GM19324 (cell line): ENCODE results near the gene SIDT2.
A peak's percentile ranks its signal among the peaks of the same experiment; 100 is the strongest.
"Not testable (repeated sequence)": the region's sequence is repeated elsewhere in the genome, so short reads cannot be mapped to it uniquely, and the experiment has no call there.

Experiments used
- ATAC-seq: cut with Tn5 transposase; IDR thresholded peaks from one replicate; pipeline ENCODE4 v1.9.1; 2021; ENCODE audit warnings: mild to moderate bottlenecking, moderate library complexity; ENCODE audit not compliant: unreplicated experiment, low FRiP score

Gene SIDT2

DNA sequence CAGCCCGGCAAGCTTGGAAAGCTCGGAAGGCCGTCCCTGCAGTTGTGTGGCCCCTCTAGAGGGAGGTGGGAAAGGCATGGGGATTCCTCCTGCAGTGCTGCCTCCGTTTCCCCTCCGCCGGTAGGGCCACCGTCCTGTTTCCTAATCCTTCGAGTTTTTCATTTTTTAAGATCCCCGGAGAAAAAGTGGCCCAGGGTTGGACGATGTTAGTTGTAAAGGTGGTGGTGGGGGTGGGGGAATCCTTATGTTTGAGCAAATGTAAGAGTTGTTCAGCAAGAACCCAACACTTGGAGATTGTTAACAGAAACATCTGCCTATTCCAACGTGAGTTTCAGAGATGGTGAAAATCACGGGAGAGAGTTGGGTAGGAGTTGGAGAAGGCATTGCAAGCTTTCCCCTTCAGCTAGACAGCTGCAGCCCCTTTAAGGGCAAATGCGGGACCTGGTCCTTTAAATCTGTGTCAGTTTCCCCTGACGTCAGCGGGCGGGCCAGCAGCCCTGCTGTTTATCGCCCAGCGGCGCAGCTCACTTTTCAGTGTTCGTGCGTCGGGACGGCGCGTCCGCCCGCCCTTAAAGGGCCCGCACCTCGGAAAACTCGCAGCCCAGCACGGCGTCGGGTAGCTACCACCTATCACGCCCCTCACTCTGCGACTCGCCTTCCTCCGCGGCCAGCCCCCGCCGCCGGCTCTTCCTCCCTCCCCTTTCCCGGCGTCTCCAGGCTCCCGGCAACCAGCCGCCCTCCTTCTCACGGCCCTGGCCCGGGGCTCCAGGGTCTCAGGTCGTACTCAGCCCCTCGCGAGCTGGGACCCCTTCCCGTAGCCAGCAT, at the start of gene SIDT2:
Gene SIDT2, plus strand, starts transcription at position 534 of the 825 bp plus-strand sequence. CDS start 521 bp downstream, outside the sequence.
- peak; percentile 90 for ATAC-seq

DNA sequence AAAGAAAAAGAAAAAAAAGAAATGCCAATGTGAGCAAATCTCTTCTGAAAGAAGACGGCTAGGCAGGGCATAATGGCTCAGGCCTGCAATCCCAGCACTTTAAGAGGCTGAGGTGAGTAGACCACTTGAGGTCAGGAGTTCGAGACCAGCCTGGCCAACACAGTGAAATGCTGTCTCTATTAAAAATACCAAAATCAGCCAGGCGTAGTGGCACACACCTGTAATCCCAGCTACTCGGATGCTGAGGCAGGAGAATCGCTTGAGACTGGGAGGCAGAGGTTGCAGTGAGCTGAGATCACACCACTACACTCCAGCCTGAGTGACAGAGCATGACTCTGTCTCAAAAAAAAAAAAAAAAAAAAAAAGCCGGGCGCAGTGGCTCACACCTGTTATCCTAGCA, 48.1 kb upstream of the SIDT2 start:
- ATAC-seq = not testable (repeated sequence)

DNA sequence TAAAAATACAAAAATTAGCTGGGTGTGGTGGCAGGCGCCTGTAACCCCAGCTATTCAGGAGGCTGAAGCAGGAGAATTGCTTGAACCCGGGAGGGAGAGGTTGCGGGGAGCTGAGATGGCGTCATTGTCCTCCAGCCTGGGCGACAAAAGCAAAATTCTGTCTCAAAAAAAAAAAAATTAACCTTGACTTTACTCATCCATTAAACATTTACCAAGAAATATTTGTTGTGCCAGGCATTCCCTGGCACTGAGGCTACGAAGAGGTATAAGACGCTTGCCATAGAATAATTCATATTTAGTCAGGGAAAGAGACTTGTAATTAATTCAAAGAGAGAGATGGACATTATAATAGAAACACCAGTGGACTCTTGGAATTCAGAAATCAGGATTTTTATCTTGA, 47.7 kb upstream of the SIDT2 start:
- no peak for ATAC-seq

DNA sequence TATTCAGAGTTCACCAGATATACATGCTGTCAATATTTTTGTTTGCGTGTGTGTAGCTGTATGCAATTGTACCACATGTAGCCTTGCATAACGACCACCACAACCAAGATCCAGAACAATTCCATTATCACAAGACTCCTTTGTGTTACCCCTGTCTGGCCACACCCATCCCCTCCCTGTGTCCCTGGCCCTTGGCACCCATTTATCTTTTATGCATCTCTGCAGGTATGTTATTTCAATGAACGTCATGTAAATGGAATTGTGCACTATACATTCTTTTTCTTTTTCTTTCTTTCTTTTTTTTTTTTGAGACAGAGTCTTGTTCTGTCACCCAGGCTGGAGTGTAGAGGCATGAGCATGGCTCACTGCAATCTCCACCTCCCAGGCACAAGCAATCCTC, 44.1 kb upstream of the SIDT2 start:
- ATAC-seq = no peak

DNA sequence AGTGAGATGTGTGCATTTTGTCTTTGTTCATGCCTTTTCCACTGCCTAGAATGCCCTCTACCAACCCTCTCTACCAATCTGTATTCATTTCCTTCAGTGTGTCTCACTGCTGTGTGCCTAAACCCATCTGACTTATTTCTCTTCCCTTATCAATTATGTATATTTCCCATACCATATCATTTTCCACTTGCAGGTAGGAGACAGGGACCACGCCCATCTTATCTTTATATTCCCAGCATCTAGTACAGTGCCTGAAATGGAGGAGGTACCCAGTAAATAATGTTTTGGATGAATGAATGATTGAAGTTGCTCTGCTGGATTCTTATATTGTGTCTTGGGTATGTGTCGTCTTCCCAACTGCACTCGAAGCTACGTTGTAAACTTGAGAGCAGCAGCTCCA, 43.6 kb upstream of the SIDT2 start:
- ATAC-seq = not testable (repeated sequence)

DNA sequence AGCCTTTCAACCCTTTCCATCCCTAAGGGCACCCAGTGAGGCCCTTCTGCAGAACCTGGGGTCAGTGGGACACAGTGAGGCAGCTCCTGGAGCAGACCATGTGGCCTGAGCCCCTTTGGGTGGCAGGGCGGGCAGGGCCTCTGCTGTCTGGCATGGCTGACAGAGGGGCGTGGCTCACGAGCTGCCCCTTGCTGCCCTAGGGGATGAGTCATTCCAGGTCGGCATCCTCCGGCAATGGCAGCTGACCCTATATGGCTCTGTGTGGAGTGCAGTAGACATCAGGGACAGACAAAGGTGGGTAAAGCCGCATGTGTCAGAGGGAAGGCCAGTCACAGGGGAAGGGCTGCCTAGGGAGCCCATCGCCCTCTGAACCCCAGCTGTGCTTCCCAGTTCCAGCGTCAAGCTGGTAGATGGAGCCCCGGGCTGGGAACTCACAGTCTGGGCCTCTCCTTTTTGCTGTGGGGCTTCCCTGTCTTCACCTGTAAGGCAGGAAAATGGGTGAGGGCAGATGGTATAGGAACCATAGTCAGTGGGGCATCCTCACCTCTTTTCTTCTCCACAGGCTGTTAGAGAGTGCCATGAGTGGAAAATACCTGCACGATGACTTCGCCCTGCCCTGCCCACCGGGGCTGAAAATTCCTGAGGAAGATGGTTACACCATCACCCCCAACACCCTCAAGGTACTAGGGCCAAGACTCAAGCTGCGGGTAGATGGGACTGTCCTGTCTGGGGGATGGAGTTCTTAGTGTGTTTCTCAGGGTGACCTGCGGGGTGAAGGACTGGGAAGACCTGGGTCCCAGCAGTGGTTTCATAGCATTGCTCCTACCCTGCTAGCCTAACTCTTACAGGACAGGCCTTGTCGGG, 41.1 kb upstream of the SIDT2 start:
- not testable (repeated sequence) for ATAC-seq

DNA sequence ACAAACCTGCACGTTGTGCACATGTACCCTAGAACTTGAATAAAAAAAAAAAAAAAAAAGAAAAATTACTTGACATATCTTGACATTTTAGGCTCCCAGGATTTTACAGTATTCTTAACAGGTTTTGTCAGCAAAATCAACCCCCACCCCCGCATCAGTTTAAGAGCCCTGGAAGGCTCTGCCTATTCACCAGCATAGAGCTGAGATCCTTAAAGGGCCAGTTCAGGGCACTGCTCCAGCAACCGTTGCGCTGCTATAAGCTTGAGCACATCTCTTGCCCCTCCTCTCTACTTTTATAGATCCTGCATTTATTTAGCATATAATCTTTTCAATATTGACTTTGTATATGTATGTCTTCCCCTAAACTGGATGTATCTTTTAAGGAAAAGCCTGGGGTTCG, 35.2 kb upstream of the SIDT2 start:
- ATAC-seq = no peak

DNA sequence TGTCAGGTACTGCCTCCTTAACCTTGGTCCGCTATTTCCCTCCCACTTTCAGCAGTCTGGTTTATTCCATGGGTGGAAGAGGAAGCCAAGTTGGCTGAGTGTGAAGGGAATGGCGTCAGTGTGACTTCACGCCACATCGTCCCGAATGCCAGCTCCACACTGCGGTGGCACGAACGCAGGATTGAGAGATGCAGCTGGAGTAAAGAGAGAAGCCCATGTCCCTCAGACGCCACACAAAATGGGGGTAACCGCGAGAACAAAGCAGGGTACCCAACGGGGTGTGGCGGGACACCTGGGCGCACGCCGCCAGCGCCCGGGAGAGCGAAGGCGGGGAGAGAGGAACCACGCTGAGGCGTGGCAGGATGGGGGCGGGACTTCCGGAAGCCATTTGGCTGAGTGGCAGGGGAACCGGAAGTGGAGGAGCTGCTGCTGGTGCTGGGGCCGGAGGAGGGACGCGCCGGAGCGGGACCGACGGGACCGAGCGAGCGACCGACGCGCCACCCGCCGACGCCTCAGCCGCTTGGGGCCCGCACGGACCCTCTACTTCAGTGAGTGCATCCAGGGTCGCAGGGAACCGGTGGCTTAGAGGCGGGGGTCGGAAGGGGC, 34.6 kb upstream of the SIDT2 start, which contains the start of gene PAFAH1B2:
Gene PAFAH1B2, plus strand, starts transcription at position 417 of the 606 bp plus-strand sequence. CDS start 8,161 bp downstream, outside the sequence.
- ATAC-seq = peak; percentile 97

DNA sequence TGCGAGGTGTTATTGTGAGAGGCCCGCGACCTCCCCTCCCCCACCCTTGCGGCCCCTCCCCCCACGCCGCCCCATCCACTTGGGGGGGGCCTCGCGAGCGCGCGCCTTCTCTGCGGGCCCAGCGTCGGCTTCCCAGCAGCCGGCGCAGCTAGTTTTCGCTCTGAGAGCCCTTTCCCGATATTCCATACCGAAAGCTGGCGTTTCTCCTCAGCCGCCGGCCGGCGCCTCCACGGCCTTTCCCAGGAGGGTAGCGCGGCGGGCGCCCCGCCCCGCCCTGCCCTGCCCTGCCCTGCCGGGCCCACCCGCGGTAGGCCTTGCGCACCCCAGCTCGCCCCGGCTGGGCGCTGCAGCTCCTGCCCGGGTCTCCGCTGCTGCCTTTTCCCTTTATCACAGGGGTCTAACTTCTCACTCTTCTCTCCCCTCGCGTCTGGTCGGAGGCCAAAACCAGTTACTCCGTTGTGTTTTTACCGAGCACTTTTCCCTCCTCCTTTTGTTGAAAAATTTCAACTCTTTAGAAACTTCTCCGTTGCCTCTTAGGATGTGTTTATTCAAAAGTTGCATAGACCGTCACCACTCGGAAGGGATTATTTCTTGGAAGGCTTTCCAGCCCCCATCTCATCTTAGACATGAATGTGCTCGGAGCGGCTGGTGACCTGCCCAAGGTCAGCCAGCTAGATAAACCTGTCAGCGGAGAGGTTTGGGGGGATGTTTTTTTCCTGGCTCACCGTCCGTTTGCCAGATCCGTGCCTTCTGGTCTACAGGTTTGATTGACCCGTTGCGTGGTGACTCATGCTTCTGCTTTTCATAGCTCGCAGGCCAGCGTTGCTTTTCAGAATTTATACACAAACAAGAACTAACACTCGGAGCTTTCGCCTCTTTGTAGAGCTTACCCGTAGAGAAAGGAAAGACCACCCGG, 33.8 kb upstream of the SIDT2 start:
- peak; percentile 42 for ATAC-seq

DNA sequence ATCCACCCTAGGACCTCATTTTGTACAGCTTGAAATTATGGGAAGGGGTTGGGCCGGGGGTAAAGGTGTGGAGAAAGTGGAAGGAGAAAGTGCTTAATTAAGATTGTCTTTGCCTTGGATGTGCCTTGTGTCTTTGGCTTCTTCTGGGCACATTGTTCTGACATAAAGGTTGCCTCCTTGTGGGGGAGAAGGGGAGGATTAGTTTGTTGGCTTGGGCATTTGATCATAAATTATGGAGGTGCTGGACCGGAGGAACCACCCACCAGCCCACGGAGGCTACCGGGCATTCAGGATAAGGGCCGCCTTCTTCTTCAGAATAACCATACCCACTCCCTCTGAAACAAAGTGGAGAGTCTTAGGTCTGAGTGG, 33.2 kb upstream of the SIDT2 start:
- ATAC-seq = no peak

DNA sequence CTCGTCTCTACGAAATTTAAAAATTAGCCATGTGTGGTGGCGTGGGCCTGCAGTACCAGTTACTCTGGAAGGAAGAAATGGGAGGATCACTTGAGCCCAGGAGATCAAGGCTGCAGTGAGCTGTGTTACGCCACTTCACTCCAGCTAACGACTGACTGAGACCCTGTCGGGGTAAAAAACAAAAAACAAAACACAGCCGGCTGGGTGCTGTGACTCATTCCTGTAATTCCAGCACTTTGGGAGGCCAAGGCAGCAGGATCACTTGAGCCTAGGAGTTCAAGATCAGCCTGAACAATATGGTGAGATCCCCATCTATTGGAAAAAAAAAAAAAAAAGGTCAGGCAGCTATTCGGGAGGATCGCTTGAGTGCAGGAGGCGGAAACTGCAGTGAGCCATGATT, 32.0 kb upstream of the SIDT2 start:
- ATAC-seq = no peak

DNA sequence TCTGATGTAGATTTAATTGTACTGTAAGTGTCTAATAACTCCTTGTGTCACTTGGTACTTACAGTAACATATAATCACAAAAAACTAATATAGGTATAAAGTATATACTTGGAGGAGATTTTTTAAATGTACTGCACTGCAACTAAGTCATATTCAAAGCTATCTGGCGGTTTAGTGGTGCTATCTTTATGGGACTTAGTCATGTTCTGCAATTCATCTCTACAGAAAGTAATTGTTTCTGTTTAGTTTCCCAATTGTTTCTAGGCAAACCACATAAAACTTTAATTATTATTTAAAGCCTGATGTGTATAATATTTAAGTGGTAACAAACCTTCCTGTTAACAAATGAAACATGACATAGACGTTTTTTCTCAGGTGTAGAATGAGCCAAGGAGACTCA, 26.5 kb upstream of the SIDT2 start:
- no peak for ATAC-seq

DNA sequence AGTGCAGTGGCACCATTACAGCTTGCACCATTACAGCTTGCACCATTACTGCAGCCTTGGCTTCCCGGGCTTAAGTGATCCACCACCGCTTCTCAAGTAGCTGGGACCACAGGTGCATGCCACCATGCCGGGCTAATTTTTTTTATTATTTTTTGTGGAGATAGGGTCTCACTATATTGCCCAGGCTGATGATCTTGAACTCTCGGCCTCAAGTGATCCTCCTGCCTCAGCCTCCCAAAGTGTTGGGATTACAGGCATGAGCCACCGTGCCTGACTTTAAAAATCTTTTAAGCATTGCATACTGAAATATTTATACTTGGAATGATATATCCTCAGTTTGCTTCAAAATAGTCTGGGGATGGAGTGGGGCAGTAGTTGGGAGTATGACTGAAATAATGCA, 24.1 kb upstream of the SIDT2 start:
- ATAC-seq = no peak

DNA sequence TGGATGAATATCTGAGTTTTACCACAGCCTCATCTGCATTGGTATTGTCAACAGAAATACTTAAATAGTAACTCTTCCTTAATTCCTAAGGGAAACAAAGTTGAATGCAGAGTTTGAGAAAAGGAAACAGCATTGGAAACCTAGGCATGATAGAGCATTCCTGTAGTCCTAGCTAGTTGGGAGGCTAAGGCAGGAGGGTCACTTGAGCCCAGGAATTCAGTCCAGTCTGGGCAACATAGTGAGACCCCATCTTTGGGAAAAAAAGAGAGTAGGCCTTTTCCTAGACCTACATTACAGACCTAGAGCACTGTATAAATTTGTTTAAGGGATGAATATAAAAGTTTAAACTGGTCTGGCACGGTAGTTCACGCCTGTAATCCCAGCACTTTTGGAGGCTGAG, 21.0 kb upstream of the SIDT2 start:
- no peak for ATAC-seq

DNA sequence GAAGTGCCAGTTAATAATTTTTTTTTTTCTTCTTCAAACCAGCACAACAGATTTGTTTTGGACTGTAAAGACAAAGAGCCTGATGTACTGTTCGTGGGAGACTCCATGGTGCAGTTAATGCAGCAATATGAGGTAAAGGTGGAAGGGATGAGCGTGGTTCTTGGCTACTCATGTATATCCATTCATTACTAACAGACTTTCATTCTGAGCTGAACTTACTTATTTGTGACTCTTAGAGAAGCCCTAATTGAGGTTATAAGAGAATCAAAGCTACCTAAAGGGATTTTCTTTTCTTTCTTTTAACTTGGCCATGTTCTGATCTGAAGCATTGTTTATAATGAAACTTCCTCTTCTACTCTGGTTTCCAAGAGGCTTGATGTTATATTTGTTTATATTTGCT, 18.7 kb upstream of the SIDT2 start:
- no peak for ATAC-seq

DNA sequence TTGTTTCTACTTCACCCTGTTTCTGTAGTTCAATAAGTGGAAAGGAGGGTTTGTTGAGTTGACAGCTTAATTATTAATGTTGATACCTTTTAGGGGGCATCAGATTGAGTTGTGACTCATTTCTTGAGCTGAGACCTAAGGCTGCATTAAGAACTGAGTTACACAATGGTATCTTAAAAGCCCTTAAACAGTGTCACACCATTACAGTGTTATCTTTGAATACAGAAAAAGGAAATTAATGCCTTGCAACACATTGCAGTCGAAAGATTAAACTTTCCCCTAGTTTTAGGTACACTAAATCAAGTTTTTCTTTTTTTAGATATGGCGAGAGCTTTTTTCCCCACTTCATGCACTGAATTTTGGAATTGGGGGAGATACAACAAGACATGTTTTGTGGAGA, 17.7 kb upstream of the SIDT2 start:
- no peak for ATAC-seq

DNA sequence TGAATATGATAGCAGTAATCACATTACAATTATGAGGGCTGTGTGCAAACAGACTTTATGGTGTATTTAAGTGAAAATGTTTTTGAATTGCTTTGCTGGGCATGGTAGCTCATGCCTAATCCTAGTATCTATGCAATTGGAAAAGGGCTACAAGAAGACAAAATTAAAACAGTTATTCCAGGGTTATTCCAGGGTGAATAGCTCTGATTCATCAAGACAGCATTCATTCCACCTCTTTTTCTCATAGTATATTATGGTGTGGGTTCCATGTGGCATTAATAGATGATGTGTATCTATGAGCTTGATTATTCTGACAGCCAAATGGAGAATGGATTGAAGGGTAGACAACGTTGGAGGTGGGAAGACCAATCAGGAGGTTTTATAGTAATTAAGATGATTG, 12.1 kb upstream of the SIDT2 start:
- ATAC-seq = no peak

DNA sequence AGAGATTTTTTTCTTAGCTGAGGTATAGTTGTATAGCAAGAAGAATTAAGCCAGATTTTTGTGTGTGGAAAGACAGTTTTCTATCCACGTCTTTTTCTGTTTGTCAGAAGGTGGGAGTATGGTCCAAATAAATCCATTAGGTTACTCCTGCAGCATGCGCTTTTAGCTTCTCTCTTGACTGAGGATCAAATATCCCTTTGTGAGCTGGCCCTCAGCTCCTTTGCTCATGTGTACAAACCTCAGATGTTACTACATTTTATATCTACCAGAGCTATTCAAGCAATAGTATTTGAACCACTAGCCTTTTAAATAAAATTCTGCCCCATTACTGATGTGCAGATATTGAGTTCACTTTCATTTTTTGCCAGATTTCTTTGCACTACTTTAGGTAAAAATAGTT, 8.8 kb upstream of the SIDT2 start:
- ATAC-seq = no peak

DNA sequence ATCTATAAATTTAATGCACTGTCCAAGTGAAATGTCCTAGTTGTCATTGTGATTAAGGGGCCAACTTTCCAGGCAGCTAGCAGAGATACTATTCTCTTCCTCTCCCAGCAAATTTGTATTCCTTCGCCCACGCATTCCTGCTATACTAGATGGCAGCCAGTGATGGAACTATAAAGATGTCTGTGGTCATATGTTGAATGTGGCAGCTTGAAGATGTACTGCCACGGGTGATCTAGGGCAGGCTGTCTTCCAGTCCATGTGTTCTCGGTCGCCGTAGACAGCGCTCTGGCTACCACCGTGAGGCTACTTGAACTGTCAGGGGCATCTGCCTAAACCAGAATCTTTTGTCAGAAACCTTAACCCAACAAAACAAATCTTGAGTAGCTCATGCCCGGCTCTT, 8.3 kb upstream of the SIDT2 start:
- no peak for ATAC-seq

DNA sequence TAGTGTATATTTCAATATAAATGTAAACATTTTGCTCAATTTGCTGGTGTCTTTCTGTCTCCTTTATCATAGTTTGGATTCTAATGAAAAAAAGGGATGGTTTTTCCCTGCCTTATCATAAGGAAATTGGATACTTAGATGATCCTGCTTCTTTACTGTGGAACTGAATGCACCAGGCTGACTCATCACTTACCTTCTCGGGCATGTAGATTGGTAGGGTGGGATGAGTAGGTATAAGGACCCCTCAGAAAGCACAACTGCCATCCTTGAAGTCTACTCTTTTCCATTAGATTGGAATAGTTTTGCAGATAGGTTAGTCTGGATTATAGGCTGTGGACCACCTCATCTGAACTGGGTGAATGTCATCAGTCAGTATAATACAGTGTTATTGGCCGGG, 7.5 kb upstream of the SIDT2 start:
- ATAC-seq = no peak
